T-helper 2 cell treated with Interferon-gamma antibody and Interleukin-4, amounts not matched to agents 100 ng/mL and 5 ng/mL, for 36 hours (primary cell): ENCODE results near the gene CARD11. TPM values are rescaled to one million over a fixed set of nuclear protein-coding genes. Genes with fewer than 3 reads are reported as not detected.

ENCODE experiments used
- intact Hi-C: fragments of 100-400 bp; cut with micrococcal nuclease; formaldehyde crosslinking; loops from one replicate; pipeline ENCODE4 v1.15.1; 2023
- total RNA-seq: library from RNA; stranded (reverse); gene quantifications from 2 replicates; pipeline ENCODE4 v1.2.3, GENCODE V29; 2022

CARD11 gene
- total RNA-seq, 1 donor from 2014 or later = 104 TPM

- intact Hi-C loops = no loop called here
Measured at GRCh38 chr7:2913760-2914387, 129.8 kb downstream of the CARD11 start.

DNA sequence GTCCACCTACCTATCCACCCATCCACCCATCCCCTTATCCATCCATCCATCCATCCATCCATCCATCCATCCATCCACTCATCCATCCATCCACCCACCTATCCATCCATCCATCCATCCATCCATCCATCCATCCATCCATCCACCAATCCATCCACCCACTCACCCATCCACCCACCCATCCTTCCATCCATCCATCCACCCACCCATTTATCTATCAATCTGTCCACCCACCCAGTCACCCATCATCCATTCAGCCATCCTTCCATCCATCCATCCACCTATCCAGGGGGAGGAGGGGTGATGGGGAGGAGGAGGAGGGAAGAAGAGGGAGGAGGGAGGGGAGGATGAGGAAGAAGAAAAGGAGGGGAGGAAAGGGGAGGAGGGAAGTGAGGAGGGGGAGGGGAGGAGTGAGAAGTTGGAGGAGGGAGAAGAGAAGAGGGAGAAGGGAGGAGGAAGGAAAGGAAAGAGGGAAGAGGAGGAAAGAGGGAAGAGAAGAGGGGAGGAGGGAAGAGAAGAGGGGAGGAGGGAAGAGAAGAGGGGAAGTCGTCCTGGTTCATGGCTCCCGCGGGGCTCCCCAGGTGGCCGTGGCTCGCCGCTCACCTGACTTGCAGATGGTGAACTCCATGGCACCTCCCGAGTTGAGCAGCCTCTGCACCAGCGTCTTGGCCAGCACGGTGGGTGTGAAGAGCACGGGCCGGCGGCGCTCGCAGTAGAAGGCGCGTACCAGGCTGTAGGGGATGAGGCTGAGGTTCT, 130.8 kb downstream of the CARD11 start:
- intact Hi-C loops = no loop called here

GRCh38 chr7:2911466-2911865, 132.2 kb downstream of the CARD11 start:
- intact Hi-C loops = no loop called here

DNA sequence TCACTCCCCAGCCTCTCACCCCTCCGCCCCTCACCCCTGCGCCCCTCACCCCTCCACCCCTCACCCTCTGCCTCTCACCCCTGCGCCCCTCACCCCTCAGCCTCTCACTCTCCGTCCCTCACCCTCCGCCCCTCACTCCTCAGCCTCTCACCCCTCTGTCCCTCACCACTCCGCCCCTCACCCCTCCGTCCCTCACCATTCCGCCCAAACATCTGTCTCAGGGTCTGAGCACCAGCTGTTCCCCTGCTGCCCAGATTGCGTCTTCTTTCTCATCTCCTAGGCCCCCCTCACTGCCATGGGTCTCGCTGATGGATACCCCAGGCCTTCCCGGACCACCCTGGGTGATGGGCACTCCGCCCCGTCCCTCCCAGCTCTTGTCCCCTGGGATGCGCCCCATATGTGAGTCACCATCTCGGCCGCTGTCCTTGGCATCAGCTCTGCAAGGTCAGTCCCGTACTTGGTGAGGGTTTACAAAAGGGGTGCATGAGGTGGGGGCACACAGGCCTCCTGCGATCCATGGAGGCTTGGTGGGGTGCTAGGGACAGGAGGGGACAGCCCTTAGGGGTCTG, 134.1 kb downstream of the CARD11 start:
- intact Hi-C loops = no loop called here

DNA sequence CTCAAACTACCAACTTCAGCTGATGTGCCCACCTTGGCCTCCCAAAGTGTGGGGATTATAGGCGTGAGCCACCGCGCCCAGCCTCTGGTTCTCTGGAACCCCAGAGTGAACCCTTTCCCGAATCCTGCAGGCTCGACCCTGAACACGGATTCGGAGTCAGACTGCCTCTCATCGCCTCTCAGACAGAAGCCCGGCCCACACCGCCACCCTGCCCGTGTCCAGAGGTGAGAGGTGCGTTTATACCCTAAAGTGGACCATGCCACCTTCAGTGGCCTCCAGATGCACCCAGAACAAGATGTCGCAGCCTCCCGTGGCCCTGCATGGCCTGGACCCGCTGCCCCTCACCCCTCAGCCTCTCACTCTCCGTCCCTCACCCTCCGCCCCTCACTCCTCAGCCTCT, 134.6 kb downstream of the CARD11 start:
- intact Hi-C loops = no loop called here

DNA sequence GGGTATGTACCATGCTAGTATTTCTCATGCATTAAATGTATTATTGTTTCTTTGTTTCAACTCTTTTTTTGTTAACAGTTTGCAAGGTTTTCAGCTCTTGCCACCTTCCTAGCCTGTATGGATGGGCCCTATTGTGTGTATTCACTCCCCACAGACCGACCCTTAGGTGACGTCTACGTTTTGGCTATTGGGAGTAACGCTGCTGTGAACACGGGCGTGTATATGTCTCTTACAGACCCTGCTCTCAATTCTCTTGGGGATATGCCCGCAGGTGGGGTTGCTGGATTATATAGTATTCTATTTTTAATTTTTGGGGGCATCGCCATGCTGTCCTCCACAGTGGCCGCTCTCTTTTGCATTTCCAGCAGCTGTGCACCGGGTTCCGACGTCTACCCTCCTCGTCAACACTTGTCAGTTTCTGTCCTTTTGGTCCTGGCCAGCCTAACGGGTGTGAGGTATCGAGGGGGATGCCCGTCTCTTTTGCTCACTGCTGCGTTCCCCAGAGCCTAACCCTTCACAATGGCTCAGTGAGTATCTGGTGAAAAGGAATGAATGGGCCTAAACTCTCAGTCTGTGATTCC, 135.5 kb downstream of the CARD11 start:
- intact Hi-C loops = no loop called here

DNA sequence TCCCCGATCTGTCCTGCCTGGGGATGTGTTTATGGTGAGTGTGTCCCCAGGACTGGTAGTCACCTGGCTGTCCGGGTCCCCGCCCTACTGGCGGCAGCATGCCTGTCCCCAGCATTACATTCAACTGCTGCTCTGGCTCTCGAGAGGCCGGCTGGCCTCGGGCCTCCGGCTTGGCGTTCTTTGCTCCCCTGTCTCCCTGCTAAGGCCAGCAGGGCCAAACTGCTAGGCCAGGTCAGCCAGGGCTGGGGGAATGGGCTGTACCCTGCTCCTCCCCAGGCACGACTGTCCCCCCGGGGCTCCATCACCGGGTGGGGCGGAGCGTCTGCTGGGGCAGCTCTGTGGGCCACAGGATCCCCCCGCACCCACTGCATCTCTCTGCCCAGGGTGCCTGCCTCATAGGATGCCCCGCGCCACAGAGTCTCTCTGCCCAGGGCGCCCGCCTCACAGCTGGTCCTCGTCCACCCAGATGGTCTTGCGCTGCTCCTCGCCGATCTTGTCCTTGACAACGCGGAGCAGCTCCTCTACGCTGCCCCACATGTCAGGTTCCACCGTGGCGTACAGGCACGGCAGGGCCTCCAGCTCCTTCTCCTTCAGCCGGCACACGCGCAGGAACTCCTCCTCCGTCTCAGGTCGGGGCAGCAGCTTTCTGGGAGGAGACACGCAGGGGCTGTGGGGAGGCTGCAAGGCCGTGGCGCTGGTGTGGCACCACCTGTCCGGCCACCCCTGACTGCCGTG, 137.3 kb downstream of the CARD11 start:
- intact Hi-C loops = no loop called here

DNA sequence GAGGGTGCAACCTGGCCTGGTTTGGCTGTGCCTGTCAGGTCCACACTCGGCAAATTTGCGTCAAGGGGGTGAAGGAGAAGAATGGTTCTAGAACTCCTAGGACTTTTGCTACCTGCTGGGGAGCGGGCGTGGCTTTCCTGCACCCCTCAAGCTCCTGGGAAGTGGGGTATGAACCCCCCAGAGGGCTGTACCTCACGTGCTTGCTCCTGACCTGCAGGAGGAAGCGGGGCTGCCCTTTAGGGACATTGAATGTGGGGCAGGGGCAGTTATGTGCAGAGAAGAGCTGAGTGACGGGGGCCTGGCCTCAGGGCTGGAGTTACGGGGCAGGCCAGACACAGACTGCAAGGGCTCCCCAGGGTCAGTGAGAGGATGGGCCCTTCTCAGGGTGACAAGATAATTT, 138.2 kb downstream of the CARD11 start:
- intact Hi-C loops = no loop called here

DNA sequence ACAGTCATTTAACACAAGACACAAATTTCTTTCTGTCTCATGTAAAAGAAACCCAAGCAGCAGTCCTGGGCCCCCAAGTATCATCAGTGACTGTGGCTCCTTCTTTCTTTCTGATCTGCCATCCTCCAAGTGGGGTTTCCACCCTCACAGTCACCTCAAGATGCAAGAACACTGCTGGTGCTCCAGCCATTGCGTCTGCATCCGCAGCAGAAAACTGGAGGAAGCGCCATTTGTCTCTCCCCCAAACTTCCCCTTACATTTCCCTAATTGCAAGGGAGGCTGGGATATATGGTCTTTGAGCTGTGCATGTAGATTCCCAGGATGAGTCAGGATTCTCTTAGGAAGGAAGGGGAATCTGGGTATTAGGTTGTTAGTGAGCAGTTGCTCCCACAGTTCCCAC, 138.6 kb downstream of the CARD11 start:
- intact Hi-C loops = no loop called here

DNA sequence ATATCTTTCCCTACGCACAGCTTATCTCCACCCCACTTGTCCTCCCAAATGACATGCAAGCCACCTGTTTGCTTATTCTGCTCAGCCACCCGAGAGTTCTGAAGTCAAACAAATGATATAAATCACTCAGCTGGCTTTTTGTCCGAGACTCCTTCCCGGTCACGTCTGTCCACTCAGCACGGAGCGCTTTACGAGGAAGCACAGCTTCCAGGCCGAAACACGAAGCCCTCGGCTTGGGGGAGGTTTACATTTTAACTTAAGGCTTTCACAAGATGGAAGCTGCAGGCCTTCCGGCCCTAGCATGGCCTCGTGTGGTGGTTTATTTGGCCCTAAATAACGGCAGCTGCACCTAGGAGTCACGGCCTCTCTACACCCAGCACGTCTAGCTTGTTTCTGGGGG, 139.5 kb downstream of the CARD11 start:
- intact Hi-C loops = no loop called here

DNA sequence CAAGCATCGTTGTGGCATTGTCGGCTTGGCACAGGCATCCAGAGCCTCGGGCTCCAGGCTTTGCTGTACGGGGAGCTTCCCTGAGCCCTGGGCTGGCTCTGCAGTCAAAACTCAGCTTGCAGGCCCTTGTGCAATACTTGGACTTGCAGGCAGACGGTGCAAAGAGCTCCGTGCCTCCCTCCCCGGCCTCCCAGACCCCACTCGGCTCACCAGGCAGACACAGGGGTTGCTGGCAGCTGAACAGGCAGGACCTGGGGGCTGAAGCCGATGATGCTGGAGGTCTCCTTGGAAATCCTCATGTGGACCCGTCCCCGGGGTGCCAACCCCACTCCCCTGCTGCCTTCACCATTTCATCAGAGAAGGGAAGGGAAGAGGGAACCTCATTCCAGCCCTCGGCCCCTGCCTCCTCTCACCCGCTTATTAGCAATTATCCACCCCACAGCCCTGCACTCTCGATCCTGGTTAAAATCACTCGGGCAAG, 139.9 kb downstream of the CARD11 start:
- intact Hi-C loops = loop anchor here (1.0 kb wide), 1 partner anchor 191 kb away; no protein-coding TSS in a partner anchor

- intact Hi-C loops = no loop called here
Measured at GRCh38 chr7:2897023-2897422, 146.6 kb downstream of the CARD11 start.

DNA sequence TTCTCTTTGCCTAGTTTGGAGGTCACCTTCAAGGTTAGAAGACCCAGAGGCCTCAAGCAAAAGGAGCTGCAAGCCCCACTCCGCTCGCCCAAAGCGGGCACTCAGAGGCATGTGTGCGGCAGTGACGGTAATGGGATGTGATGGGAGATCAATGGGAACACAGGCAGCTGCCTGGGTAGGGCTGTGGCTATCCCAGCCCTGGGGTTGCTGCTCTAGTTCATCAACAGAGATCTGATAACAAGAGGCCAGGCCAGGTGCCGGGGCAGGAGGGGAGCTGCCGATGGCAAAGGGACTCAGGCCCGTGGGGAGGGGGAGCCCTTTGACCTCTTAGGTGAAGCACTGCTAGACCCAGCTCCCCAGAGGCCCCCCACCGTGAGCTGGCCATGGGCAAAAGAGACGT, 147.5 kb downstream of the CARD11 start:
- intact Hi-C loops = no loop called here

DNA sequence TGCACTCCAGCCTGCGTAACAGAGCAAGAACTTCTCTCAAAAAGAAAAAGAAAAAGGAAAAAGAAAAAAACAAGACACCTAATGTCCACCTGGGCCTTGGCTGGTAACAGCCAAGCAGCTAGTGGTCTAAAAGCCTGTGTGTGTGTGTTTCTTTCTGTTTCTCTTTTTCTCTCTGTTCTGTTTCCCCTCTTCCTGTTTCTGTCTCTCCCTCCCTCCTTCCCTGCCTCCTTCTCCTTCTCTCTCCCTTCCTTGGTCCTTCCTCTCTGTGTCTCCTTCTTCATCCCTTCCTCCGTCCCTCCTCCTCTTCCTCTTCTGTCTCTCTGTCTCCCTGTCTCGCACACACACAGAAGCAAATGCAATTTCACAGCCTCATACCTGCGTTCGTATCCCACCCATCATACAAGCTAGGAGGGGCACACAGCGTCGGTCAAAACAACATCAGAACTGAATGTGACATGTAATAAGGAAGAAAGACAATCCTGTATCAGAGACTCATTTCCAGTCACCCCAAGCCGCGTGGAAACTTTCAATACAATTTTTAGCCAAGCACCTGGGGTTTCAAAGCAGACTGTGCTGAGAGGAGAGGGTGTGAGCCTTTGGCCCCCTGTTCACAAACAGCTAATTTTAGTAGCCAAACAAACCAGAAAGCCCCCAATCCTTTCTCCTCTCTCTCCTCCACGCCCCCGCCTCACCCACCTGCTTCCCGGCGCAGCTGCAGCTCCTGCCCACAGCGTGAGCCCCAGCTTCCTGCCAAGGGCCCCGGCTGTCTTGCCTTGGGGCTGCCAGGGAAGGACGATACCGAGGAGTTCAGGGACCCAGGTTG, 149.3 kb downstream of the CARD11 start:
- intact Hi-C loops = no loop called here

GRCh38 chr7:2893411-2893861, 150.2 kb downstream of the CARD11 start:
- intact Hi-C loops = no loop called here

DNA sequence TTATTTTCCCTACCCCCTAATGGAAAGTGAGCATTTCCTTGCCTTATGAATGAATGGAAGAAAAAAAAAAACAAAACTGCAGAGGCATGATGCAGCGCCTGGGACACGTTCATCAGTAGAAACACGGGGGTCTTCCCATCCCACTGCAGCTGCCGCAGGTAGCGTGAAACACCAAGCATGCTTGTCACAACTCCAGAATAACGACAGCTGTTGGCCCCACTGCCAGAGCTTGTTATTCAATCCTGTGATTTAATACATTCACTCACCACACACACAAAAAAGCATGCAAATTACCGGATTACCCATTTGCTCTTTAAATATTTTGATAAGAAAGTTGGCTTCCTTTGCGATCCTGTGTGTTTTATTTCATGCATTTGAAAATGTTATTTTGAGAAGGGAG, 151.1 kb downstream of the CARD11 start:
- intact Hi-C loops = no loop called here

GRCh38 chr7:2887816-2888215, 155.9 kb downstream of the CARD11 start:
- intact Hi-C loops = loop anchor here (1.0 kb wide), 1 partner anchor 267 kb away; no protein-coding TSS in a partner anchor

GRCh38 chr7:2886900-2887299, 156.8 kb downstream of the CARD11 start:
- intact Hi-C loops = loop anchor here (1.0 kb wide), 1 partner anchor 268 kb away; no protein-coding TSS in a partner anchor

GRCh38 chr7:2886391-2886790, 157.3 kb downstream of the CARD11 start:
- intact Hi-C loops = no loop called here

DNA sequence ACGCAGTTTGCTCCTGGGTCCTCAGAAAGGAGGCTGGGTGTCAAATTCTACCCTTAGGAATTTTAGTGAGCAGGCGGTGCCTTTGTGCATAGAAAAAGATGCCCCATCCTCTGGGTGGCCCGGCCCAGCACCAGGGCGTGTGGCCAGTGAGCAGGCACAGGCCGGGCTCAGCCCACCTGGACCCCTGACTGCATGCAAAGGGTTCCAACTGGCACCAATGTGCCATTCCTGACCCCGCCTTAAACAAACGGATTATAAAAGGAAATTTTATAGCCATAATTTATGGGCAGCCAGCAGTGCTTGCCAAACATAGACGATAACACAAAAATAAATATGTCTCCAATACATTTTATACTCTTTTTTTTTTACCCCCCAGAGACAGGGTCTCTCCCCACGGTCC, 159.5 kb downstream of the CARD11 start:
- intact Hi-C loops = no loop called here
